NCI-H1048 (cell line): Measurements from ENCODE around the gene HDAC10.

Experiments used
- DNase-seq: peaks from one replicate; lab custom pipeline; 2025; lab: John Stamatoyannopoulos, UW

The HDAC10 gene

GRCh38 chr22:50232481-50233151 is 18.4 kb downstream of the HDAC10 start:
- no peak for DNase-seq

- DNase-seq: no peak
These were observed 21.7 kb downstream of the HDAC10 start for GRCh38 chr22:50229370-50229769.

DNA sequence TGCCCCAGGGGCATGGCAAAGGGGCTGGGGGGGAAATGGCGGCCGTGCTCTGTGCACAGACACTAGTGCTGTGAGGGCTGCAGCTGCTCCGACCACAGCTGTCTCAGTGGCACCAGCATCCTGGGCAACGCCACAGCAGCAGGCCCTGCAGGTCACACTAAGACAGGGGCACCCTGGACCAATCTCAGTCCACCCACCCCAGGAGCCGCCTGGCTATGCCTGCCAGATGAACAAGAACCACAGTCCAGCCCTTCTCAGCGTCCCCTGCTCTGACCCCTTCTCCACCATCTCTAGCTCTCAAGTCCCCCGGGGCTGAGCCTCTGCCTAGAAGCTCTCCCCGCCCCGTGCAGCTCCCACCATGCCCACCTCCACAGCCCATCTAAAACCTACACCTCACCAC is 22.7 kb downstream of the HDAC10 start:
- no peak for DNase-seq

DNA sequence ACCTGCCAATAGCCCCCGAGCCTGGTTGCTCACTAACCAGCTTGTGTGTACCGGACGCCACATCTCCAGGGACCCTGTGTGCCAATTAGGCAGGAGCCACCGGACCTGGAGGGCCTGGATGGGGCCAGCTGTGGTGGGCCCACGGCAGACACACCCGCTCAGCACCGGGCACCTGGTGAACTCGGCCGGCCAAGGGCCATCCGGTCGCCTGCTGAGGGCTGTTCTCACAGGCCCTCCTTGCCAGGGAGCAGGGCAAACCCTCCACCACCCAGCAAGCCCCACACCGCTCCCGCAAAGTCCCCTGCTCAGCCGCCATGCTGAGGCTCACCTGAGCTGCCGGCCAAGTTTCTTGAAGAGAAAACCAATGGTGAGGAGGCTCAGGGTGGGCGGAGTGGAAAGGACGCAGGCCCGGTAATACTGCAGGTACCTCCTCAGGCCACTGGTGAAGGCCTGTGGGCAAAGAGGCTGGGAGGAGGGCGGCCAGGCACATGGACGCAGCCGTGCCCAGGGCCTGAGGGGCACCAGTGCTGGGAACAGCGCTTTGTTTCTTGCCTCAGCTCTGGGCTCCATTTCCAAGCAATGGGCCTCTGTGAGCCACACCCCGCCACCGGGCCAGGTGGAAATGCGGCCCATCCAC is 23.4 kb downstream of the HDAC10 start:
- no peak for DNase-seq

DNA sequence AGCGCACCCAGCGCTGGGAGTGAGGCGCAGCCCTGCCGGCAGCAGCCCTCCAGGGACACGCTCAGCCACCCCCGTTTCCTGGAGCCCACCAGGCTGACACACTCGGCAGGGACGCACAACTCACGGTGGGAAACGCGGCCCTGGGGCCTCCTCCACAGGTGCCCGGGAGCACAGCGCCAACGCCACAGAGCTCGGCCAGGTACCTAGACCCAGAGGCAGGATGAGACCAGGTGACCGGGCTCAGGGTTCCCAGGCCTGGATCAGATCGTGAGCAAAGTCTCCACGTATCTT is 24.2 kb downstream of the HDAC10 start:
- DNase-seq: no peak

DNA sequence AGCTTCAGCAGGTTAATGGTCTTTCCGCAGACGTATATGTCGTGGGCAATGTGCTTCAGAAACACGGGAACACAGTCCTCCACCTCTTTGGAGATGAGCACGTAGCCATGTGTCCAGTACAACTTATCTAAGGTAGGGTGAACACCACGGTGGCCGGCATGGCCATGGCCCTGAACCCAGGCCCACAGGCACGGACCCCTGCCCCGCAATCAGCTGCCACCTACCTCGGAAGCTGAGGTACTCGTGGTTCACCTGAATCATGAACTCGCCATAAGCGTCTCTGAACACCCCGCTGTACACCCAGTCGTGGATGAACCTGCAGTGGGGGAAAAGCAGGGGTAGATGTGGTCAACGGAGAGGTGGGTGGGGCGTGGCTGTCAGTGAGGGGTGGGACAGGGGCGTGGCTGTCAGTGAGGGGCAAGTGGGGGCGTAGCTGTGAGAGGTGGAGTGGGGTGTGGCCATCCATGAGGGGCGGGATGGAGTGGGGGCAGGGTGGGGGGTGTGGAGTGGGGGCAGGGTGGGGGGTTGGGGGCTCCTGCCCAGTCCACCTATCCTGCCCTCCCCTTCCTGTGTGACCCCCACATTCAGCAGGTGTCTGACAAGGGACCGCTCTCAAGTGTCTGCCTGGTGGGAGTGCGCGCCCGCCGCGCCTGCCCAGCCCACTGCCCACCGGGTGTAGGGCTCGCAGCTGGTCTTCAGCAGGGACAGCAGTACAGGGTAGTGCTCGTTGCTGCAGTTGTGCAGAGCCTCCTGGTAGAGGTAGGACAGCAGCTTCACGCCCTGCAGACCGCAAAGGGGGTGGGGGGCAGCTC is 24.8 kb downstream of the HDAC10 start:
- DNase-seq: no peak

DNA sequence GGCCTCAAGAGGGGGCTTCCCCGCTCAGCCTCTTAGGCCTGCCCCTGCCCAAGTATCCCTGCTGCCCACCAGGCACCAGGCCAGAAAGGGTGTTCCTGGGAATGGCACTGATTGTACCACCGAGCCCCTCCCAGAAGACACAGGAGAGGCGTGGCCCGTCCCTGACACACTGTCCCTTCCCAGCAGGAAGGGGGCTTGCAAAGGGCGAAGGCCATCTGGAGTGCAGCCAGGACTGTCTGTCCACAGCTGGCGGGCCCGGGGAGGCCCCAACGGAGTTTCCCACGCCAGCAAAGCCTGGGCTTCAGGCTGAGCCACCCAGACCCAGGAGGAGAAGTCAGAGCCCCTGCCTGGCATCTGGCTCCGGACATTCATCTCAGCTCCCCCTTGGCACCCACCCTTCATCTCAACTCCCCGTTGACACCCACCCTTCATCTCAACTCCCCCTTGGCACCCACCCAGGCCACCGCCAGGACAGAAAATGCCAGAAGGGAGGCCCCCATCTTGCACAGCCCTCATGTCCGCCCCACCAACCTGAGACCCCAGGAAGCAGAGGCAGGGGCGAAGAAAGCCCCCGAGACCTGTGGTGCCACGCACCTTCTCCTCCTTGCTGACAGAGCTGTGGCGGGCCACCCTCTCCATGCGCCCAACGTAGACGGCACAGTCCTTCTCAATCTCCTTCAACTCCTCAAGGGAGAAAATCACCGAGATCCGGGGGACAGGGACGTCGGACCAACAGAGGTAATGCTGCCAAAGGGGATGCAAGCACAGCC is 25.7 kb downstream of the HDAC10 start:
- no peak for DNase-seq

- DNase-seq: no peak
These were observed 27.0 kb downstream of the HDAC10 start for GRCh38 chr22:50224071-50224470.

DNA sequence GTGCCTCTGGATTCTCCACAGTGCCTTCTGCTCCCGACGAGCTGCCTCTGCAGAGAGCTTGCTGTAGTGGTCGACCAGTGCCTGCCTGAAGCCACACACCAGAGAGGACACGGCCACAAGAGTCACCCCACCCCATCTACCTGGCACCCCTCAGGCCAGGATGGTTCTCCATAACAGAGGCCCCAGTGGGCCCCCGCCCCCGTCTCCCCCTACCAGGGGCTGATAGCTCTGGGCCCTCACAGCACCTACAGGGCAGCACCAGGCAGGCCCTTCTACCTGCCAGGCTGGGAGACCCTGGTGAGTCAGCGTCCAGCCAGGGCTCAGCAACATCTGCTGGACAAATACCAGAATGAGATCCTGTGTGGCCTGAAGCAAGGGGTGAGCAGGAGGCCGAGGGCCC is 28.6 kb downstream of the HDAC10 start:
- DNase-seq: no peak

GRCh38 chr22:50221410-50222300 is 29.4 kb downstream of the HDAC10 start:
- no peak for DNase-seq

DNA sequence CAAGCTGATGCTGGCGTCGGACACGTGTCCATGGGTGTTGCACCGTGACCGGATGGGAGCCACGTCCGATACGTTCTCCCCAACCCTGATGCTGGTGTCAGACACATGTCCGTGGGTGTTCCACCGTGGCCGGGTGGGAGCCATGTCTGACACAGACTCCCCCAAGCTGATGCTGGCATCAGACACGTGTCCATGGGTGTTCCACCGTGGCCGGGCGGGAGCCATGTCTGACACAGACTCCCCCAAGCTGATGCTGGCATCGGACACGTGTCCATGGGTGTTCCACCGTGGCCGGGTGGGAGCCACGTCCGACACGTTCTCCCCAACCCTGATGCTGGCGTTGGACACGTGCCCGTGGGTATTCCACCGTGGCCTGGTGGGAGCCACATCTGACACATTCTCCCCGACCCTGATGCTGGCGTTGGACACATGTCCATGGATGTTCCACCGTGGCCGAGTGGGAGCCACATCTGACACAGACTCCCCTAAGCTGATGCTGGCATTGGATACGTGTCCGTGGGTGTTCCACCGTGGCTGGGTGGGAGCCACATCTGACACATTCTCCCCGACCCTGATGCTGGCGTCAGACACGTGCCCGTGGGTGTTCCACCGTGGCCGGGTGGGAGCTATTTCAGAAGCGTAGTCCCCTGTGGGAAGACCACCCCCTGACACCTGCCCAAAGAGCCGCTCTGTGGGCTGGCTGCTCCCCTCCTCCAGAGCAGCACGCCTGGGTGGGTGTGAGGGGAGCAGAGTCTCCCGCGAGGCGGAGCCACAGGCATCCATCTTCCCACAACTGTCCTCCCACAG is 30.3 kb downstream of the HDAC10 start:
- no peak for DNase-seq

GRCh38 chr22:50219800-50220602 is 31.1 kb downstream of the HDAC10 start:
- DNase-seq: no peak

- DNase-seq: peak; percentile 74
These were observed 31.9 kb downstream of the HDAC10 start for GRCh38 chr22:50218996-50219727.

GRCh38 chr22:50218153-50218995 is 32.7 kb downstream of the HDAC10 start:
- DNase-seq: no peak

DNA sequence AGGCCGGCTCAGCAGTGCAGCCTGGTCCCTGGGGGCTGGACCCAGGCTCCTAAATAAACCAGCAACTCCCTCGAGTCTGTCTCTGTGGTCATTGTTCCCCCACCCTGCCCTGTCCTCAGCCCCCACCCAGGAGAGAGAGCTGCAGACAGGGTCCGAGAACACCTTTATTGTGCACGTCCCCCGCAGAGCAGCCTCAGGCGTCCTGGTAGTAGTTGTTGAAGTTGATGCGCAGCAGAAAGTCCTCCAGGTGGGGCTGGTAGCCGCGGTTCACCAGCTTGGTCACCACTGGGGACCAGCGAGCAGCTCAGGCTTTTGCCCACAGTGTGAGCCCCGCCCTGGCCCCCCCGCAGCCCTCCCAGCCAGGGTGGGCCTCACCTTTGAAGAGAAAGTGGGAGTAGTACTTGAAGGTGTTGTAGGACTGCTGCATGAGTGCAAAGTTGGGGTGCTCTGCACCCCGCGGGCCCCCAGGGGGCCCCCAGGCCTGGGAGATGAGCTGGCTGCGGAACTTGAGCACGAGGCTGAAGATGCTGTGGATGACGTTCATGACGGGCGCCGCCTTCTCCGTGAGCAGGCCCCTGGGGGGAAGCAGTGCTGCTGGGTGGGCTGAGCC is 33.4 kb downstream of the HDAC10 start:
- DNase-seq: no peak

DNA sequence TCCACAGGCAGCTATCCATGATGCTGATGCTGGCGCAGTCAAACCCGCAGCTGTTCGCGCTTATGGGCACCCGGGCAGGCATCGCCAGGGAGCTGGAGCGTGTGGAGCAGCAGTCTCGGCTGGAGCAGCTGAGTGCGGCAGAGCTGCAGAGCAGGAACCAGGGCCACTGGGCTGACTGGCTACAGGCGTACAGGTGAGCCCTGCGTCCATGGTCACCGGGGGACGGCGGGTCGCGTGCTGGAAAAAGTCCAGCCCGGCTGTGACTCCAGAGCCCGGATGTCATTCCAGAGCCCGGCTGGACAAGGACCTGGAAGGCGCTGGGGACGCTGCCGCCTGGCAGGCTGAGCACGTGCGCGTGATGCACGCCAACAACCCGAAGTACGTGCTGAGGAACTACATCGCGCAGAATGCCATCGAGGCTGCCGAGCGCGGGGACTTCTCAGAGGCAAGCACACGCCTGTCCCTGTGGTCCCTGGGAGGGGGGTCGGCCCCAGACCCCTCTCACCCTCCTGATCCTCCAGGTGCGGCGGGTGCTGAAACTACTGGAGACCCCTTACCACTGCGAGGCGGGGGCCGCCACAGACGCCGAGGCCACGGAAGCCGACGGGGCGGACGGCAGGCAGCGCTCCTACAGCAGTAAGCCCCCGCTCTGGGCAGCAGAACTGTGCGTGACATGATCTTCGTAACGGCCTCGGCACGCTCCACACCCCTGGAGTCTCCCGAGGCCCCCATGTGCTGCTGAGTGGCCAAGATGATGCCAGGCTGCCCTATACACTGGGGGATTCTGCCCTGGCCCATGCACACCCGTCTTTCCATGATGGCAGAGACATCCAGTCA is 34.2 kb downstream of the HDAC10 start:
- DNase-seq: no peak
